Liver (tissue), 9 donors: ENCODE measurements around the gene CPNE5. TPM values are rescaled to one million over a fixed set of nuclear protein-coding genes. Genes with fewer than 3 reads are reported as not detected.

Source experiments
- DNase-seq: peaks from one replicate; pipeline ENCODE4 v3.0.0-alpha.2; 2017; ENCODE audit warnings: low spot score
- H3K27ac ChIP-seq, 2 donors: one replicate each; pipeline ENCODE4 v1.7.0; 2013; ENCODE audit warnings: inconsistent platforms in 2 of 2, low read length in 2 of 2, control low read depth in 1 of 2, low read depth in 1 of 2, mild to moderate bottlenecking in 1 of 2
- H3K27me3 ChIP-seq, 4 donors: one replicate each; pipeline versions ENCODE4 v1.6.1 to v1.7.0; 2013; ENCODE audit warnings: low read length in 3 of 4, inconsistent platforms in 1 of 4, mild to moderate bottlenecking in 1 of 4, moderate library complexity in 1 of 4; ENCODE audit not compliant: control insufficient read depth in 4 of 4, insufficient read depth in 4 of 4
- H3K36me3 ChIP-seq, 4 donors: one replicate each; pipeline versions ENCODE4 v1.6.1 to v1.7.0; 2013; ENCODE audit warnings: low read length in 3 of 4, mild to moderate bottlenecking in 3 of 4, low read depth in 1 of 4, moderate library complexity in 1 of 4; ENCODE audit not compliant: control insufficient read depth in 4 of 4, insufficient read depth in 3 of 4
- H3K4me1 ChIP-seq, 4 donors: one replicate each; pipeline versions ENCODE4 v1.6.1 to v1.7.0; 2013; ENCODE audit warnings: low read length in 3 of 4, mild to moderate bottlenecking in 3 of 4, moderate library complexity in 1 of 4; ENCODE audit not compliant: control insufficient read depth in 4 of 4, insufficient read depth in 4 of 4
- H3K4me3 ChIP-seq, 3 donors: one replicate each; pipeline versions ENCODE4 v1.6.1 to v1.7.0; 2013; ENCODE audit warnings: low read length in 3 of 3, control low read depth in 1 of 3, low read depth in 1 of 3, mild to moderate bottlenecking in 1 of 3
- H3K9ac ChIP-seq, 2 donors: one replicate each; pipeline ENCODE4 v1.7.0; 2013; ENCODE audit warnings: low read length in 2 of 2, mild to moderate bottlenecking in 2 of 2, moderate library complexity in 2 of 2, control low read depth in 1 of 2, low read depth in 1 of 2
- H3K9me3 ChIP-seq, 4 donors: one replicate each; pipeline versions ENCODE4 v1.6.1 to v1.7.0; 2013; ENCODE audit warnings: low read length in 3 of 4; ENCODE audit not compliant: control insufficient read depth in 4 of 4
- EGR1 ChIP-seq, 2 donors: IDR thresholded peaks; 2 replicates each; pipeline ENCODE4 v1.6.1; 2016 to 2018; ENCODE audit warnings: antibody characterized with exemption in 2 of 2, low read depth in 2 of 2
- FOXA1 ChIP-seq: IDR thresholded peaks from 2 replicates; pipeline ENCODE4 v1.6.1; 2016; ENCODE audit warnings: antibody characterized with exemption
- FOXA2 ChIP-seq: IDR thresholded peaks from 2 replicates; pipeline ENCODE4 v1.6.1; 2016; ENCODE audit warnings: antibody characterized with exemption
- GABPA ChIP-seq, 2 donors: IDR thresholded peaks in 1 of 2; conservative IDR thresholded peaks in 1 of 2; 2 replicates each; pipeline ENCODE4 v1.6.1; 2016; ENCODE audit warnings: antibody characterized with exemption in 2 of 2, mild to moderate bottlenecking in 1 of 2, moderate library complexity in 1 of 2
- HNF4A ChIP-seq, 2 donors: conservative IDR thresholded peaks; 2 replicates each; pipeline ENCODE4 v1.6.1; 2016; ENCODE audit warnings: antibody characterized with exemption in 2 of 2, mild to moderate bottlenecking in 2 of 2
- HNF4G ChIP-seq: IDR thresholded peaks from 2 replicates; pipeline ENCODE4 v1.6.1; 2016; ENCODE audit warnings: antibody characterized with exemption
- NR2F2 ChIP-seq: IDR thresholded peaks from 2 replicates; pipeline ENCODE4 v1.6.1; 2016; ENCODE audit warnings: antibody characterized with exemption
- RXRA ChIP-seq, 2 donors: IDR thresholded peaks; 2 replicates each; pipeline ENCODE4 v1.6.1; 2017 to 2018; ENCODE audit warnings: antibody characterized with exemption in 2 of 2, mild to moderate bottlenecking in 1 of 2
- SP1 ChIP-seq: IDR thresholded peaks from 2 replicates; pipeline ENCODE4 v1.6.1; 2018; ENCODE audit warnings: antibody characterized with exemption, mild to moderate bottlenecking
- TAF1 ChIP-seq: conservative IDR thresholded peaks from 2 replicates; pipeline ENCODE4 v1.6.1; 2016; ENCODE audit warnings: antibody characterized with exemption, mild to moderate bottlenecking
- YY1 ChIP-seq: IDR thresholded peaks from 2 replicates; pipeline ENCODE4 v1.6.1; 2016; ENCODE audit warnings: antibody characterized with exemption, mild to moderate bottlenecking
- WGBS: extraction: QIAGEN DNeasy Blood & Tissue Kit; methylation state at CpG from one replicate; pipeline ENCODE4 v1.1.7; 2013; 5-methylcytosine and 5-hydroxymethylcytosine counted together
- polyA plus RNA-seq, 2 donors: library from polyadenylated mRNA; stranded (reverse) in 1 of 2; unstranded in 1 of 2; fragments of 200-250 nt in 1 of 2; fragments of >200 nt in 1 of 2; fragmentation: Nextera tagmentation in 1 of 2; extraction: Ambion mirVana in 1 of 2; gene quantifications; one replicate each; pipeline versions ENCODE4 v1.2.1 to v1.2.3, GENCODE V29; 2013 to 2015
- total RNA-seq, 2 donors: library from RNA; depleted of rRNA; stranded (reverse); fragments of >200 nt; gene quantifications; one replicate each; pipeline ENCODE4 v1.2.3, GENCODE V29; 2014
- TF ChIP-seq, protein P1 (sequence below): IDR thresholded peaks from 2 replicates; pipeline ENCODE4 v1.6.1; 2016; ENCODE audit warnings: antibody characterized with exemption
- TF ChIP-seq, protein P2 (sequence below): IDR thresholded peaks from 2 replicates; pipeline ENCODE4 v1.6.1; 2016; ENCODE audit warnings: antibody characterized with exemption
- TF ChIP-seq, protein P3 (sequence below): IDR thresholded peaks from 2 replicates; pipeline ENCODE4 v1.6.1; 2016; ENCODE audit warnings: antibody characterized with exemption
- TF ChIP-seq, protein P4 (sequence below): IDR thresholded peaks from 2 replicates; pipeline ENCODE4 v1.6.1; 2016; ENCODE audit warnings: antibody characterized with exemption, mild to moderate bottlenecking
- donor health status: healthy.
- donor health status: healthy.
- donor health status: healthy.
- donor health status: healthy.
- donor health status: healthy.

CPNE5 gene
- total and polyA plus RNA-seq, 4 donors: 0.24 to 1.1 (median 0.44) TPM

DNA sequence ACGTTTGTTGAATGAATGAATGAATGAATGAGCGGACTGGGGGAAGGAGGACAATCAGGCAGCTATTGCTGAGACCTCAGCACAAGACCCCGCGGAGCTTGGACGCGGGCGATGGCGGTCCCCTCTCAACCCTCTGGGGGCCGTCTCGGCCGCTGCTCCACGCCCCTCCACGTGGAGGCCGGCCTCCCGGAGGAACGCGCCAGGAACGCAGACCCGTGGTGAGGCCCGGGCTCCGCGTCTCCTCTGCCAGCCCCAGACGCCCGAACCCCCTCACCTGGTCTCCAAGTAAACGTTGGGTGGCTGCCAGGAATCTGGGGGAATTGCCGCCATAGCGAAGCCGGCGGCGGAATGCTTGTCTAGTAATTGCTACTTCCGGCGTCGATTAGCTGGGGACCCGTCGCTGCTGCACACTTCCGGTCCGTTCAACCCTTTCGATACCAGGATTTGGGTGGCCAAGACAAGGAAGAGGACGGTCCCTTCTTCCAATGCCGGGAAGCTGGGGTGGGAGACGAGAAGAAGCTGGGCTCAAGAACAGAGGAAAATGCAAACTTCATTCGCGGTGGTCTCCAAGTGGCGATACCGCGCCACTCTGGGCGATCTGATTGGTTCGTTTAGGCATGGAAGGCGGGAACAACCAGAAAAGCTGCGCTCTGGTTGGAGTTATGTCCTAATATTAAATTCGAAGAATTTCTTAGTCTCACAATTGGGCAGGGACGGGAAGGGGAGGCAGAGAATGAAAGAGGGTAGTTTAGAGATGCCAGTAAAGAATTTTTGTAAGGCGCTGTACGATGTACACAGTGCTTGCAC is 35.4 kb upstream of the CPNE5 start, which contains the start of gene PPIL1:
PPIL1 (minus strand) TSS at position 361 of the 807 bp plus-strand sequence; CDS start at position 330, 31 bp downstream.
- Histone ChIP-seq H3K27me3 (peaks cover 0 to 4% (median 0%) of the 10 kb centered on the region in 4 donors), H3K27ac (peak within 1 kb of the TSS; percentile 87 to 90), H3K9ac (peak within 1 kb of the TSS; percentile 86 to 92), H3K4me3 (peak within 1 kb of the TSS; percentile 86 to 91 (median 91)), H3K36me3 (no peaks in the 10 kb centered on the region), H3K9me3 (no peaks in the 10 kb centered on the region), H3K4me1 (peaks cover 3 to 21% (median 12%) of the 10 kb centered on the region in 4 donors)
- TF ChIP-seq EGR1 (IDR thresholded peaks at IDR 0.05; ENCODE audit: low read depth in 2 of 2) (peak in 1 of 2 donors; percentile 23), GABPA (IDR thresholded peaks at IDR 0.05 in 1 of 2, conservative IDR thresholded peaks at IDR 0.05 in 1 of 2) (peak; percentile 100), FOXA2 (no peak), FOXA1 (no peak), HNF4A (conservative IDR thresholded peaks at IDR 0.05) (peak in 1 of 2 donors; percentile 3), SP1 (peak; percentile 44), TAF1 (peak; percentile 93), HNF4G (no peak), RXRA (IDR thresholded peaks at IDR 0.05) (peak; percentile 36 to 65), NR2F2 (no peak), YY1 (peak; percentile 93)
- TF ChIP-seq, protein P1, sequence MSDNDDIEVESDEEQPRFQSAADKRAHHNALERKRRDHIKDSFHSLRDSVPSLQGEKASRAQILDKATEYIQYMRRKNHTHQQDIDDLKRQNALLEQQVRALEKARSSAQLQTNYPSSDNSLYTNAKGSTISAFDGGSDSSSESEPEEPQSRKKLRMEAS: peak; percentile 91
- TF ChIP-seq, protein P2, sequence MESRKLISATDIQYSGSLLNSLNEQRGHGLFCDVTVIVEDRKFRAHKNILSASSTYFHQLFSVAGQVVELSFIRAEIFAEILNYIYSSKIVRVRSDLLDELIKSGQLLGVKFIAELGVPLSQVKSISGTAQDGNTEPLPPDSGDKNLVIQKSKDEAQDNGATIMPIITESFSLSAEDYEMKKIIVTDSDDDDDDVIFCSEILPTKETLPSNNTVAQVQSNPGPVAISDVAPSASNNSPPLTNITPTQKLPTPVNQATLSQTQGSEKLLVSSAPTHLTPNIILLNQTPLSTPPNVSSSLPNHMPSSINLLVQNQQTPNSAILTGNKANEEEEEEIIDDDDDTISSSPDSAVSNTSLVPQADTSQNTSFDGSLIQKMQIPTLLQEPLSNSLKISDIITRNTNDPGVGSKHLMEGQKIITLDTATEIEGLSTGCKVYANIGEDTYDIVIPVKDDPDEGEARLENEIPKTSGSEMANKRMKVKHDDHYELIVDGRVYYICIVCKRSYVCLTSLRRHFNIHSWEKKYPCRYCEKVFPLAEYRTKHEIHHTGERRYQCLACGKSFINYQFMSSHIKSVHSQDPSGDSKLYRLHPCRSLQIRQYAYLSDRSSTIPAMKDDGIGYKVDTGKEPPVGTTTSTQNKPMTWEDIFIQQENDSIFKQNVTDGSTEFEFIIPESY: peak; percentile 65
- TF ChIP-seq, protein P3, sequence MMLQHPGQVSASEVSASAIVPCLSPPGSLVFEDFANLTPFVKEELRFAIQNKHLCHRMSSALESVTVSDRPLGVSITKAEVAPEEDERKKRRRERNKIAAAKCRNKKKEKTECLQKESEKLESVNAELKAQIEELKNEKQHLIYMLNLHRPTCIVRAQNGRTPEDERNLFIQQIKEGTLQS: no peak
- TF ChIP-seq, protein P4, sequence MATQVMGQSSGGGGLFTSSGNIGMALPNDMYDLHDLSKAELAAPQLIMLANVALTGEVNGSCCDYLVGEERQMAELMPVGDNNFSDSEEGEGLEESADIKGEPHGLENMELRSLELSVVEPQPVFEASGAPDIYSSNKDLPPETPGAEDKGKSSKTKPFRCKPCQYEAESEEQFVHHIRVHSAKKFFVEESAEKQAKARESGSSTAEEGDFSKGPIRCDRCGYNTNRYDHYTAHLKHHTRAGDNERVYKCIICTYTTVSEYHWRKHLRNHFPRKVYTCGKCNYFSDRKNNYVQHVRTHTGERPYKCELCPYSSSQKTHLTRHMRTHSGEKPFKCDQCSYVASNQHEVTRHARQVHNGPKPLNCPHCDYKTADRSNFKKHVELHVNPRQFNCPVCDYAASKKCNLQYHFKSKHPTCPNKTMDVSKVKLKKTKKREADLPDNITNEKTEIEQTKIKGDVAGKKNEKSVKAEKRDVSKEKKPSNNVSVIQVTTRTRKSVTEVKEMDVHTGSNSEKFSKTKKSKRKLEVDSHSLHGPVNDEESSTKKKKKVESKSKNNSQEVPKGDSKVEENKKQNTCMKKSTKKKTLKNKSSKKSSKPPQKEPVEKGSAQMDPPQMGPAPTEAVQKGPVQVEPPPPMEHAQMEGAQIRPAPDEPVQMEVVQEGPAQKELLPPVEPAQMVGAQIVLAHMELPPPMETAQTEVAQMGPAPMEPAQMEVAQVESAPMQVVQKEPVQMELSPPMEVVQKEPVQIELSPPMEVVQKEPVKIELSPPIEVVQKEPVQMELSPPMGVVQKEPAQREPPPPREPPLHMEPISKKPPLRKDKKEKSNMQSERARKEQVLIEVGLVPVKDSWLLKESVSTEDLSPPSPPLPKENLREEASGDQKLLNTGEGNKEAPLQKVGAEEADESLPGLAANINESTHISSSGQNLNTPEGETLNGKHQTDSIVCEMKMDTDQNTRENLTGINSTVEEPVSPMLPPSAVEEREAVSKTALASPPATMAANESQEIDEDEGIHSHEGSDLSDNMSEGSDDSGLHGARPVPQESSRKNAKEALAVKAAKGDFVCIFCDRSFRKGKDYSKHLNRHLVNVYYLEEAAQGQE: peak; percentile 39
- WGBS: under 1% methylated on average over 54 of the region's 54 CpGs
- peak; percentile 87 for DNase-seq
